ENCODE results near the gene SLC4A8. TPM values are rescaled to one million over a fixed set of nuclear protein-coding genes. Genes with fewer than 3 reads are reported as not detected.

Gene SLC4A8
- total RNA-seq, 1 donor from 2014 or later, result 2.4 TPM

DNA sequence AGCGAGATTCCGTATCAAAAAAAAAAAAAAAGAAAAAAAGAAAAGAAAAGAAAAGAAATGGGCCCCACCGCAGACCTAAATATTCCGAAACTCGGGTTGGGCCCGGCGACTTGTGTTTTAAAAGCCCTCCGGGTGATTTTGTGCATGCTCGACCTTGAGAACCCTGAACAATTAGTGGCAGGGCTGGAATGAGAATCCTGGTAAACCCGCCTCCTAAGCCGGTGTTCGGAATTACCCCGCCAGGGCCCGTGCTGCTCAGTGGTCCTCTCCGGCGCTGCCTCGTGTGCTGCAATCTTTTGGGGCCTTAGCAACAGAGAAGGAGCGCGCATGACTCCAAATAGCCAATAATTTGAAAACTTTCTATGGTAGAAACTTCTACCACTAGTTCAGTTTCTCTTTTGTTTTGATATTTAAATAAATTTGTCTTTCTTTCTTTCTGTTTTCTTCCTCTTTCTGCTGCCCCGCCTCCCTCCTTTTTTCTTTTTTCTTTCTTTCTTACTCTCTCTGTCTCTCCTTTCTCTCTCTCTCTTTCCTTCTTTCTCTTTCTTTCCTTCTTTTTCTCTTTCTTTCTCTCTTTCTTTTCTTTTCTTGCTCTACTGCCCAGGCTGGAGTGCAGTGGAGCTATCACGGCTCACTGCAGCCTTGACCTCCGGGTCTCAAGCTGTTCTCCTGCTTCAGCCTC is 31.9 kb upstream of the SLC4A8 start:
- peaks cover 4% of the 10 kb centered on the region for H3K27me3 Mint-ChIP-seq (ENCODE audit: low read depth)
- peaks cover 29% of the 10 kb centered on the region for H3K4me1 Mint-ChIP-seq (ENCODE audit: low read depth)
- no peak for TF ChIP-seq CTCF (IDR thresholded peaks at IDR 0.05)
- H3K4me3 Mint-ChIP-seq (ENCODE audit: unreplicated experiment), result no peak overlapping the region
- no peaks in the 10 kb centered on the region for H3K9me3 Mint-ChIP-seq (ENCODE audit: low read depth)
- DNase-seq (ENCODE audit: low spot score), result no peak
- H3K36me3 Mint-ChIP-seq (ENCODE audit: low read depth), result no peaks in the 10 kb centered on the region
- H3K27ac Mint-ChIP-seq (ENCODE audit: unreplicated experiment), result no peak overlapping the region

DNA sequence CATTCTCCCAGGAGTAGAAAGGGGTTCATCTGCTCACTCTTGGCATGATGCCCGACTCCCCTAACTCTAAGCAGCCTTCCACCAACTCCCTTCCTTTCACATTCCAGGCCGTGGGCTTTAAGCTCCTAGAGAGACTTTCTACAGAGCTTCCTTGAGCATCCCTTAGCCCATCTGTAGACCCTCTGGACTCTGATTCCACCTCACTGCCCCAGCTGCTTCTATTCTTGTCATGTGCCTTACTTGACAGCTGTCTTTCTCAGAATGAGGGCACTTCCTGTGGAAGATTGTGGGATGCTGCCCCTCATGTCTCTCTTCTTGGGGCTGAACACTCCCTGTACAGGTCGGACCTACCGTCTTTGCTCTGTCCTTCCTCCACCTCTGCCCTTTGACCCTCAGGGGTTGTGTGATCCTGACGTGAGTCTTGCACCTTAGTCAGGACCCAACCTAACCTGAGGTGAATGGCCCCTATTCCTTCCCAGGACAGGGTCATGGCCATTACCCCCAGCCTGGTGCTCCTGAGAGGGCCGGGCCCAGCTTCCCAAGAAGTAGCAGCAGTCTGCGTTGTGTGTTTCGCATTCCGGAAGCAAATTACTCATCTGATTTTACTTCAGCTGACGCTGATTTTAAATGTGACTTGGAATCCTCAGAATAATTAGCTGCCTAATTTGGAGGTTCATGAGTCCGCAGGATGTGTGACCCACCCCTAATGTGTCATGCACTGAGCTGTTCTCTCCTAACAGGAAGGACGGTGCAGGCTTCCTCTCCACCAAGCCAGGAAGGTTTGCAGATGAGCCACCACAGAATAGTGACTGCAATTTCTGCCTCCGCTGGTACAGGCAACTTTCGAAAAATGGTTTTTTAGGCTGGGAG is 30.7 kb upstream of the SLC4A8 start:
- no peaks in the 10 kb centered on the region for H3K36me3 Mint-ChIP-seq (ENCODE audit: low read depth)
- peaks cover 18% of the 10 kb centered on the region for H3K4me1 Mint-ChIP-seq (ENCODE audit: low read depth)
- no peak overlapping the region for H3K4me3 Mint-ChIP-seq (ENCODE audit: unreplicated experiment)
- peaks cover 4% of the 10 kb centered on the region for H3K27me3 Mint-ChIP-seq (ENCODE audit: low read depth)
- no peak for DNase-seq (ENCODE audit: low spot score)
- H3K27ac Mint-ChIP-seq (ENCODE audit: unreplicated experiment), result no peak overlapping the region
- no peaks in the 10 kb centered on the region for H3K9me3 Mint-ChIP-seq (ENCODE audit: low read depth)
- no peak for TF ChIP-seq CTCF (IDR thresholded peaks at IDR 0.05)

- Mint-ChIP-seq H3K27me3 (ENCODE audit: low read depth) (peaks cover 4% of the 10 kb centered on the region), H3K4me3 (ENCODE audit: unreplicated experiment) (no peak overlapping the region), H3K27ac (ENCODE audit: unreplicated experiment) (no peak overlapping the region), H3K9me3 (ENCODE audit: low read depth) (no peaks in the 10 kb centered on the region), H3K36me3 (ENCODE audit: low read depth) (no peaks in the 10 kb centered on the region), H3K4me1 (ENCODE audit: low read depth) (peaks cover 10% of the 10 kb centered on the region)
- no peak for TF ChIP-seq CTCF (IDR thresholded peaks at IDR 0.05)
- no peak for DNase-seq (ENCODE audit: low spot score)
Observed at GRCh38 chr12:51395283-51396230, 29.1 kb upstream of the SLC4A8 start.

DNA sequence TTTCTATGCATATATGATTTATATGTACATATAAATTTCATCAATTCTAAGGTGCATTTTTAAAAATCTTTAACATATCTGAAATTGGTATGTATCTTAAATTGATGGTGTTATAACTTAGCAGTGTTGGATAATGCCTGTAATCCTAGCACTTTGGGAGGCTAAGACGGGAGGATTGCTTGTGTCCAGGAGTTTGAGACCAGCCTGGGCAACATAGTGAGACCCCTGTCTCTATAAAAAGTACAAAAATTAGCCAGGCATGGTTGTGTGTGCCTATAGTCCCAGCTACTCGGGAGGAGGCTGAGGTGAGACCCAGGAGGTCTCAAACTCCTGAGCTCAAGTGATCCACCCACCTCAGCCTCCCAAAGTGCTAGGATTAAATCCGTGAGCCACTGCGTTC is 27.0 kb upstream of the SLC4A8 start:
- no peak for TF ChIP-seq CTCF (IDR thresholded peaks at IDR 0.05)
- H3K9me3 Mint-ChIP-seq (ENCODE audit: low read depth), result no peaks in the 10 kb centered on the region
- peaks cover 4% of the 10 kb centered on the region for H3K27me3 Mint-ChIP-seq (ENCODE audit: low read depth)
- DNase-seq (ENCODE audit: low spot score), result no peak
- H3K4me1 Mint-ChIP-seq (ENCODE audit: low read depth), result peaks cover 3% of the 10 kb centered on the region
- H3K27ac Mint-ChIP-seq (ENCODE audit: unreplicated experiment), result no peak overlapping the region
- H3K4me3 Mint-ChIP-seq (ENCODE audit: unreplicated experiment), result no peak overlapping the region
- H3K36me3 Mint-ChIP-seq (ENCODE audit: low read depth), result no peaks in the 10 kb centered on the region

- Mint-ChIP-seq H3K9me3 (ENCODE audit: low read depth) (no peaks in the 10 kb centered on the region), H3K27ac (ENCODE audit: unreplicated experiment) (no peak overlapping the region), H3K4me3 (ENCODE audit: unreplicated experiment) (no peak overlapping the region), H3K27me3 (ENCODE audit: low read depth) (no peaks in the 10 kb centered on the region), H3K4me1 (ENCODE audit: low read depth) (no peaks in the 10 kb centered on the region), H3K36me3 (ENCODE audit: low read depth) (no peaks in the 10 kb centered on the region)
- TF ChIP-seq CTCF (IDR thresholded peaks at IDR 0.05), result no peak
- DNase-seq (ENCODE audit: low spot score), result no peak
Observed at GRCh38 chr12:51399891-51400290, 24.7 kb upstream of the SLC4A8 start.

Measured in chondrocyte (in vitro differentiated cells).